B cell (primary cell): ENCODE data around the gene PWWP2B. TPM values are rescaled to one million over a fixed set of nuclear protein-coding genes. Genes with fewer than 3 reads are reported as not detected.

Experiments used
- ATAC-seq: fragments of 200-7000 bp; cut with Tn5 transposase; one replicate; pipeline ENCODE4 v1.10.0; 2021; ENCODE audit warnings: low read depth, mild to moderate bottlenecking, moderate number of reproducible peaks, moderate library complexity
- CTCF ChIA-PET: fragments of 350-600 bp; sonication (Branson Sonifier 250); formaldehyde crosslinking; loops from one replicate; lab custom pipeline; 2021; ENCODE audit warnings: antibody characterized with exemption, inconsistent platforms; lab: Charles Lee
- POLR2A ChIA-PET: fragments of 350-600 bp; sonication (Branson Sonifier 250); formaldehyde crosslinking; loops from one replicate; lab custom pipeline; 2021; ENCODE audit warnings: antibody characterized with exemption; lab: Charles Lee
- DNase-seq: peaks from one replicate; pipeline ENCODE4 v3.0.0; 2013
- H2AFZ ChIP-seq: 2 replicates; pipeline ENCODE4 v1.6.1; 2012; ENCODE audit warnings: mild to moderate bottlenecking, low read depth, low read length; ENCODE audit not compliant: insufficient read depth, poor library complexity, severe bottlenecking
- H3K27ac ChIP-seq, 2 donors: 1 replicate in 1 of 2; 2 replicates in 1 of 2; pipeline ENCODE4 v1.5.1; 2012 to 2013; ENCODE audit warnings: low read length in 2 of 2, mild to moderate bottlenecking in 2 of 2, moderate library complexity in 1 of 2
- H3K27me3 ChIP-seq, 4 experiments: fragments of 200-600 bp in 1 of 4; sonication (generic) in 1 of 4; replicated peaks in 1 of 4; 1 replicate in 2 of 4; 2 replicates in 2 of 4; pipeline versions ENCODE4 v1.6.1 to v1.7.0; 2013 to 2016; ENCODE audit warnings: low read length in 3 of 4, mild to moderate bottlenecking in 2 of 4, mixed read lengths in 1 of 4, moderate library complexity in 1 of 4; ENCODE audit not compliant: insufficient read depth in 4 of 4, control insufficient read depth in 3 of 4; ENCODE audit errors: control extremely low read depth in 1 of 4
- H3K36me3 ChIP-seq, 2 experiments: replicated peaks in 1 of 2; 1 replicate in 1 of 2; 2 replicates in 1 of 2; pipeline versions ENCODE4 v1.6.1 to v1.7.1; 2013; ENCODE audit warnings: low read length in 1 of 2; ENCODE audit not compliant: insufficient read depth in 2 of 2, control insufficient read depth in 1 of 2; ENCODE audit errors: control extremely low read depth in 1 of 2, extremely low read depth in 1 of 2
- H3K4me1 ChIP-seq, 2 donors: fragments of 200-600 bp in 1 of 2; sonication (generic) in 1 of 2; 1 replicate in 1 of 2; 2 replicates in 1 of 2; pipeline versions ENCODE4 v1.5.1 to v1.6.1; 2013 to 2017; ENCODE audit warnings: low read length in 2 of 2; ENCODE audit not compliant: control insufficient read depth in 2 of 2, insufficient read depth in 2 of 2
- H3K4me2 ChIP-seq: replicated peaks from 2 replicates; pipeline ENCODE3; 2012; ENCODE audit warnings: mild to moderate bottlenecking, low read depth, low read length; ENCODE audit not compliant: poor library complexity, severe bottlenecking
- H3K4me3 ChIP-seq, 5 experiments: fragments of 200-600 bp in 1 of 5; sonication (generic) in 1 of 5; 1 replicate in 3 of 5; 2 replicates in 2 of 5; pipeline versions ENCODE4 v1.5.1 to v1.7.0; 2011 to 2016; ENCODE audit warnings: low read length in 4 of 5, mild to moderate bottlenecking in 4 of 5, low read depth in 2 of 5, control low read depth in 1 of 5, moderate library complexity in 1 of 5; ENCODE audit not compliant: insufficient read depth in 1 of 5; ENCODE audit errors: control extremely low read depth in 1 of 5, extremely low read depth in 1 of 5
- H3K79me2 ChIP-seq: fragments of 200-600 bp; sonication (generic); one replicate; pipeline ENCODE4 v1.6.0; 2016; ENCODE audit warnings: low read length; ENCODE audit not compliant: control insufficient read depth, insufficient read depth
- H3K9ac ChIP-seq: fragments of 200-600 bp; sonication (generic); 2 replicates; pipeline ENCODE4 v1.6.1; 2017; ENCODE audit warnings: mild to moderate bottlenecking, low read length, moderate library complexity
- H3K9me3 ChIP-seq, 3 donors: one replicate each; pipeline versions ENCODE4 v1.6.1 to v1.7.1; 2013; ENCODE audit warnings: low read length in 2 of 3; ENCODE audit not compliant: control insufficient read depth in 2 of 3, insufficient read depth in 1 of 3; ENCODE audit errors: control extremely low read depth in 1 of 3
- H4K20me1 ChIP-seq: 2 replicates; pipeline ENCODE4 v1.6.0; 2012; ENCODE audit warnings: mild to moderate bottlenecking, low read length; ENCODE audit not compliant: insufficient read depth, control insufficient read depth, poor library complexity, severe bottlenecking
- H3K27ac Mint-ChIP-seq: one replicate; pipeline ENCODE4 v1.8.0; 2021; ENCODE audit warnings: mixed read lengths
- H3K27me3 Mint-ChIP-seq: one replicate; pipeline ENCODE4 v1.8.0; 2021; ENCODE audit warnings: mixed read lengths
- H3K4me1 Mint-ChIP-seq: one replicate; pipeline ENCODE4 v1.8.0; 2021; ENCODE audit warnings: mixed read lengths
- H3K4me3 Mint-ChIP-seq: one replicate; pipeline ENCODE4 v1.8.0; 2021; ENCODE audit warnings: mixed read lengths
- H3K9me3 Mint-ChIP-seq: one replicate; pipeline ENCODE4 v1.8.0; 2022; ENCODE audit warnings: mixed read lengths; ENCODE audit not compliant: insufficient read depth
- CTCF ChIP-seq: fragments of 200-600 bp; IDR thresholded peaks from one replicate; pipeline ENCODE4 v1.8.0; 2022; ENCODE audit warnings: antibody characterized with exemption, mild to moderate bottlenecking
- EZH2 ChIP-seq: IDR thresholded peaks from 2 replicates; pipeline ENCODE4 v1.6.1; 2012; ENCODE audit warnings: borderline replicate concordance, low read depth, mild to moderate bottlenecking, moderate library complexity, low read length; ENCODE audit not compliant: insufficient read depth, poor library complexity, severe bottlenecking
- WGBS: methylation state at CpG from one replicate; pipeline ENCODE4 v1.1.5; 2013; ENCODE audit warnings: missing lambda C conversion rate; ENCODE audit not compliant: insufficient coverage; 5-methylcytosine and 5-hydroxymethylcytosine counted together
- intact Hi-C: fragments of 100-400 bp; cut with micrococcal nuclease; formaldehyde crosslinking; loops from one replicate; pipeline ENCODE4 v1.10.0; 2022
- polyA plus RNA-seq: library from polyadenylated mRNA; depleted of rRNA; stranded (reverse); fragments of >200 nt; gene quantifications from 2 replicates; pipeline ENCODE4 v1.2.3, GENCODE V29; 2012
- total RNA-seq, 2 donors: library from RNA; stranded (reverse); fragments of 120-200 nt in 1 of 2; gene quantifications; 1 replicate in 1 of 2; 2 replicates in 1 of 2; pipeline versions ENCODE4 v1.2.3 to v1.2.4, GENCODE V29; 2013 to 2022

The PWWP2B gene
- total and polyA plus RNA-seq, 2 donors (not counting 1 experiment from before 2014, with no cell fraction given) = 13.6 to 34.4 TPM

GRCh38 chr10:132368881-132369635, 27.9 kb upstream of the PWWP2B start:
- Histone ChIP-seq H3K9ac (no peak overlapping the region), H3K9me3 (peaks cover 0 to 17% (median 0%) of the 10 kb centered on the region in 3 donors), H3K79me2 (no peaks in the 10 kb centered on the region), H3K4me2 (no peak overlapping the region), H2AFZ (no peak overlapping the region), H4K20me1 (no peaks in the 10 kb centered on the region), H3K36me3 (peaks cover 0 to 6% of the 10 kb centered on the region in 2 experiments), H3K4me3 (no peak overlapping the region), H3K27ac (no peak overlapping the region), H3K27me3 (peaks cover 0 to 5% (median 1%) of the 10 kb centered on the region in 4 experiments), H3K4me1 (no peaks in the 10 kb centered on the region)
- H3K4me3 Mint-ChIP-seq = no peak overlapping the region
- intact Hi-C loops = no loop called here
- no peak overlapping the region for H3K27ac Mint-ChIP-seq
- H3K4me1 Mint-ChIP-seq = no peaks in the 10 kb centered on the region
- H3K27me3 Mint-ChIP-seq = peaks cover 8% of the 10 kb centered on the region
- POLR2A ChIA-PET = no interaction called here
- DNase-seq = no peak
- WGBS = 90% methylated on average over 6 of the region's 9 CpGs
- no peak for ATAC-seq
- CTCF ChIA-PET = no interaction called here
- H3K9me3 Mint-ChIP-seq = no peaks in the 10 kb centered on the region
- TF ChIP-seq CTCF = no peak
- no peak for TF ChIP-seq EZH2

- no peaks in the 10 kb centered on the region for H4K20me1 ChIP-seq
- no peak overlapping the region for H2AFZ ChIP-seq
- peaks cover 0 to 5% (median 1%) of the 10 kb centered on the region in 4 experiments for H3K27me3 ChIP-seq
- no peaks in the 10 kb centered on the region for H3K9me3 Mint-ChIP-seq
- DNase-seq (no peak), ATAC-seq (no peak)
- ChIA-PET POLR2A (no interaction called here), CTCF (no interaction called here)
- H3K4me1 Mint-ChIP-seq = no peaks in the 10 kb centered on the region
- no peak overlapping the region for H3K4me3 Mint-ChIP-seq
- no peak overlapping the region for H3K9ac ChIP-seq
- no peaks in the 10 kb centered on the region for H3K79me2 ChIP-seq
- intact Hi-C loops = no loop called here
- no peak overlapping the region for H3K4me2 ChIP-seq
- H3K27me3 Mint-ChIP-seq = peaks cover 8% of the 10 kb centered on the region
- TF ChIP-seq CTCF = no peak
- no peak for TF ChIP-seq EZH2
- WGBS = 95% methylated on average over 13 of the region's 13 CpGs
- no peaks in the 10 kb centered on the region for H3K4me1 ChIP-seq
- peaks cover 0 to 6% of the 10 kb centered on the region in 2 experiments for H3K36me3 ChIP-seq
- H3K27ac ChIP-seq = no peak overlapping the region
- no peak overlapping the region for H3K27ac Mint-ChIP-seq
- peaks cover 0 to 11% (median 0%) of the 10 kb centered on the region in 3 donors for H3K9me3 ChIP-seq
- no peak overlapping the region for H3K4me3 ChIP-seq
Observed at GRCh38 chr10:132369636-132370185, 27.3 kb upstream of the PWWP2B start.
